Ecto neural progenitor cell (in vitro differentiated cells): ENCODE results near the gene TMEM254.
"Not testable (repeated sequence)": the region's sequence is repeated elsewhere in the genome, so short reads cannot be mapped to it uniquely, and the experiment has no call there.

ENCODE experiments used
- DNase-seq: peaks from one replicate; pipeline ENCODE4 v3.0.0-alpha.2; 2018; ENCODE audit warnings: low spot score

TMEM254 gene

DNA sequence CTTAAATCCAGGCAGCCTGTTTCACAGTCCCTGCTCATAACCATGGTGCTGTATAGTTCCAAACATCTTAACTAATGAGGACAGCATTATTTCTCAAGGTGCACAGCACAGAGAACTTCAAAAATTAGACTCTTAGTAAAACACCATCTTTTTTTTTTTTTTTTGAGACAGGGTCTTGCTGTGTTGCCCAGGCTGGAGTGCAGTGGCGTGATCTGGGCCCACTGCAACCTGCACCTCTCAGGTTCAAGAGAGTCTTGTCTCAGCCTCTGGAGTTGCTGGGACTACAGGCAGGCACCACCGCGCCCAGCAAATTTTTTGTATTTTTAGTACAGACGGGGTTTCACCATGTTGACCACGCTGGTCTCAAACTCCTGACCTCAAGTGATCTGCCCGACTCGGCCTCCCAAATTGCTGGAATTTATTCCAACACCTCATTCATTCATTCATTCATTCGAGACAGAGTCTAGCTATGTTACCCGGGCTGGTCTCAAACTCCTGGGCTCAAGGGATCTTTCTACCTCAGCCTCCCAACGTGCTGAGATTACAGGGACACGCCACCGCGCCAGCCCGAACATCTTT lies 507 bp upstream of the TMEM254 start:
- no peak for DNase-seq

GRCh38 chr10:80079312-80079719 lies 851 bp downstream of the TMEM254 start:
- DNase-seq, result no peak

DNA sequence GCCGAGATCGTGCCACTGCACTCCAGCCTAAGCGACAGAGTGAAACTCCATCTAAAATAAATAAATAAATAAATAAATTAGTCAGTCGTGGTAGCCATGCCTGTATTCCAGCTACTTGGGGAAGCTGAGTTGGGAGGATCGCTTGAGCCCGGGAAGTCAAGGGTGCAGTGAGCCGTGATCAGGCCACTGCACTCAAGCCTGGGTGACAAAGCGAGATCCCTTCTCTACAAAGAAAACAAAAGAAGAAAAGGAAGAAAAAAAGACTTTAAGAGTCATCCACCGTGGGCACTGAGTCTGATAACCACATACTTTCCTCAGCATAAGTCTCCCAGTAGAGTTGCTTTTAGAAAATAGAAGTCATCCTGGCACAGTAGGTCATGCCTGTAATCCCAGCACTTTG lies 2.6 kb downstream of the TMEM254 start:
- no peak for DNase-seq

GRCh38 chr10:80081801-80082750 lies 3.6 kb downstream of the TMEM254 start:
- DNase-seq, result no peak

- DNase-seq, result no peak
These were observed 11.7 kb downstream of the TMEM254 start for GRCh38 chr10:80090121-80090520.

DNA sequence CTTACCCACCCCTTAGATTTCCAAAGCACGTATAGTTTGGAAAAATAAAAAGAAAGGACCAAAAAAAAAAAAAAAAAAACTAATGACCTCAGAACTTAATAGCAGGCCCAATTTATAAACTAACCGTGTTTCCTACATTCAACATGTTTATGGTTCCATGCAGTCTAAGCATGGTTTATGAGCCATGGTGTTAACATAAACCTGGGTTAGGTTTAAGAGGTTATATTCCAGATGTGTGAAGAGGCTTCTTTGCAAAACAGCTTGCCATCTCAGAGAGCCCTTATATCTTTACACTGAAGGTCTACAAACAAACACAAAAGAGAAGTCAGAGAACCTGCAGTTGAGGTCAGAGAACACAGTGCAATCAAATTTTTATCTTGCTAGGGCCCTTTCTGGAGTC lies 15.8 kb downstream of the TMEM254 start:
- no peak for DNase-seq

GRCh38 chr10:80098272-80098671 lies 19.8 kb downstream of the TMEM254 start:
- DNase-seq, result not testable (repeated sequence)

- DNase-seq, result not testable (repeated sequence)
These were observed 20.8 kb downstream of the TMEM254 start for GRCh38 chr10:80099295-80099694.

DNA sequence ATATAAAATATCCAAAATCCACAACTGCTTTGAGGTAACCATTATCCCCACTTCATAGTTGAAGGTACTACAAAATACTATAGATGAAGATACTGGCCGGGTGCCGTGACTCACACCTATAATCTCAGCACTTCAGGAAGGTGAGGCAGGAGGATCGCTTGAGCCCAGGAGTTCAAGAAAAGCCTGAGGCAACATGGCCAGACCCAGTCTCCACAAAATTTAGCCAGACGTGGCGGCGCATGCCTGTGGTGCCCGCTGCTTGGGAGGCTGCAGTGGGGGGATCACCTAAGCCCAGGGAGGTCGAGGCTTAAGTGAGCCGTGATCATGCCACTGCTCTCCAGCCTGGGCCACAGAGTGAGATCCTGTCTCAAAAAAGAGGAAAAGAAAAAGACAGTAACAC lies 21.7 kb downstream of the TMEM254 start:
- DNase-seq, result no peak

DNA sequence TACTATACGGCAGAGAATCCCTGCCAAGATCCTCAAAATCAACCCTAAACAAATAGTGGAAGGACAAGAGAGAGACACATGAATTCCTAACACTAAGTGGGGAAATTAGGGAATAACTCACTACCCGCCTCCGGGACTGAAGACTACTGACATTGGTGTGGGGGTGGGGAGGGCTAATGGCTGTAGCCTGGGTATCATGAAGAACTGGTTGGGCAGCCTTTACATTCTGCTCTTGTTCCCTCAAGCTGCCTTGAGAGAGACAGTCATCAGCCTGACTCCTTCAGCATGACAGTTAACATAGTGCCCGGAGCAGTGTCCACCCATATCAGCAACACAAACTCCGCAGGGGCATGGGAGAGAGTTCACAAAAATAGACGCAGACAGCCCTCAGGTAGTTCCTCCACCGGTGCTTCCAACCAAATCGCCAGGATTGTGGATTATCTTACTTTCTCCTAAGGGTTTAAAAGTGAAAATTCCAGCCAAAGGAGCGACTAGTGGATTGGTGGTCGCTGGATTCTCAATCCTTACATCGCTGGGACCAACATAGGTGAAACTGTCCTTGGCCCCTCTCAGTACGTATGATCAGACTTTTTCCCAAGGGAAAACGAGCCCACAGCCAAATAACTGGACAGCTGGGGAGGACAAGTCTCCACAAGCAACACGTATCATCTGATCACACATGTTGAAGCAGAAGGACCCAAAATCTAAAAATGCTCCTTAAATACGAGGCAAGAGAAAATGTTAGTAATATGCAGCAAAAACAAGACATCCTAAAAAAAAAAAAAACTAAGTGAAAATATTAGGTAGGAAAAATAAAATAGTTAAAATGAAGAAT lies 22.6 kb downstream of the TMEM254 start:
- DNase-seq, result no peak

DNA sequence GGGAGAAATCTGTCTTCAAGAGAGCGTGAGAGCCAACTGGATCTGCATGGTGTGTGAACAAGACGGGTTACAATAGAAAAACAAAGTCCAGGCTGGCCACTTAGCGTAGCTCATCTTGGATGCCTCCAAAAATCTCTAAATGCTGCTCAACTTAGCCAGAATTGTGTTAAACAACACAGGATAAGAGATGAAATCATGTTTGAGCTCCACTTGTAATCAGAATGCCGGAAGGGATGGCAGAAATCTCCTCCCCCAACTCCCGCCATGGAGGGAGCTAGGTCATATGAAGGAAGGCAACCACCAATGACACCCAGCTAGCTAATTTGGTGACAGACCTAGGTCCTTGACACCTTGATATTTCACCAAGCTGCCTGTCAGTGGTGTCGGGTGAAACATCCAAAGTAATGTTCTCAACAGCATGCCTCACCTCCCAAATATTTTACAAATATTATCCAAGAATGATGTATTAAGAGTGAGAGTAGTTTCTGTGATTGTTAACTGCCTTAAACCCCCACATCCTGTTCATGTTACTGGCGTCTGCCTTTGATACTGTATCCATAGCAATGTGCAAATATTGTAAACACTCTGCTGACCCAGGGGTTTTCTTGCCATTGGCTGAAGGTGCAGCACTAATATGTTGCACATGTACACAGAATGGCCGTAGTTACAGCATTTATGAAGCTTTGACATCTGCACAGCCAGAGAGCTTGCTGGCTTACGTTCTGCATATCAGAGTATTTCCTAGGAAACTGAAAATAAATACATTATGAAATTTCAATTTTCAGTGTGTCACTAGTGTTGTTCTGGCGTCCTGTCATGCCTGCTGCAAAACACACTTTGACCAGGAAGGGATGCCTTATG lies 25.8 kb downstream of the TMEM254 start:
- no peak for DNase-seq

DNA sequence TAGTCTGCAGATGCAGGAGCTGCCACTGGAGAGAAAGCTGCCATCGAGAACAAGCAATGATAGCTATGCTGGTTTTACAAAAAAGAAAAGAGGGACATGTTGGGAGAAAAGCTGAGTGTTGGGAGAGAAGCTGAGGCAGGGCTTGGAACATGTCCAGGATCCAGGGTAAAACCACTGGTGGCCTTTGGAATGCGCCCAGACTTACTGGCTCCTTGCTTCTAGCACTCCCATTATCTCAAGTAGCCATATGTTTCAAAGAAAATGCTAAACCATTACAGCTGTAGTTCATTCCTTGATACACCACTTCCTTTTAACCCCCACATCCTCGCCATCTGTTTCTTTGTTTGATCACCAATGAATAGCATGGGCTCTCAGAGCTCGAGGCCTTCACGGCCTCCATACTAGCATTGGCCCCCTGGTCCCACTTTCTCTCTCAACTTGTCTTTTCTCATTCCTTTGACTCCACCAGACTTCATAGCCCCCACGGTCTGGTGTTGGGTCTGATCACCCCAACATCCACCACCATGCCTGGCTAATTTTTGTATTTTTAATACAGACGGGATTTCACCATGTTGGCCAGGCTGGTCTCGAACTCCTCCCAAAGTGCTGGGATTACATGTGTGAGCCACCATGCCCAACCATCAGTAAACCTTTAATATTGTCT lies 30.2 kb downstream of the TMEM254 start:
- DNase-seq, result no peak

DNA sequence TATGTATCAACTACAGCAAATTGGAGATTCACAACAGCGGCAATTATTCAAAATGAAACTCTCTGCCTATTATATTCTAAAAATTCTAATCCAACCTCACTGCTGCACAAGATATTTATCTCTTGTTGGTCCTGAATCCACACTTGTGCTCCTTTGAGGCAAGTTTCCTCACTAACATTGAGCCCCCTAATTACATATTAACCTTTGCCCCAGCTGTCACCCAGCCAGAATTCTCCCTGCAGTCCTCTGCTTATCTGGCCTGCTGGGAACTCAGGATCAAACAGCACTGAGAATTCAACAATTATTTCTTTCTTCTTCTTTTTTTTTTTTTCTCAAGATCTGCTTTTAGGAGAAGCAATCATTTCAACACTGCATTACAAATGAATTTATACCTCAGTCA lies 32.5 kb downstream of the TMEM254 start:
- no peak for DNase-seq

DNA sequence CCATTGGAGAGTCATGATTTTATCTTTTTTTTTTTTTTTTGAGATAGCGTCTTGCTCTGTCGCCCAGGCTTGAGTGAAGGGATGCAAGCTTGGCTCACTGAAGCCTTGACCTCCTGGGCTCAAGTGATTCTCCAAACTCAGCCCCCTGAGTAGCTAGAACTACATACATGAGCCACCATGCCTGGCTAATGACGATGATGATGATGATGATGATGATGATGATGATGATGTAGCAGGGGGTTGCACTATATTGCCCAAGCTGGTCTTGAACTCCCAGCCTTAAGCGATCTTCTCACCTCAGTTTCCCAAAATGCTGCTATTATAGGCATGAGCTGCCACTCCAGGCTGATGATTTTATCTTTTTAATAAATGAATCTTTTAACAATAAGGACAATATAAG lies 40.2 kb downstream of the TMEM254 start:
- DNase-seq, result no peak

- no peak for DNase-seq
These were observed 43.7 kb downstream of the TMEM254 start for GRCh38 chr10:80122110-80122710.

DNA sequence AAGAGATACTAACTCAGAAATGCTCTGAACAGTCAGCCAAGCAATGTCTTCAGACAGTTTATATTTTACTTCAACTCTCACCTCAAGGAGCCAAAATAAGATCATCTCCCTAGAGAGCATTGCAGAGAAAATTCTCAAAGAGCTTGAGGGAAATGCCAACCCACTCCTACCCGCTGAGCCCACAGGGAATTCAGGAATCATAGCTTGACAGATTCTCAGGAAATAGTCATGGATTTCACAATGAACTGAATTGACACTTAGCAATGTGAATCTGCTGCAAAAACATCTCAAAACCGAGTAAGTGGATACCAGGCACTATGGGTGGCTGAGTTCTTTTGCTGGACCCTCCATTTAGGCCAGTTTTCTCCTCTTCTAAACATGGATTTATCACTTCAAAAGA lies 44.3 kb downstream of the TMEM254 start:
- DNase-seq, result no peak

DNA sequence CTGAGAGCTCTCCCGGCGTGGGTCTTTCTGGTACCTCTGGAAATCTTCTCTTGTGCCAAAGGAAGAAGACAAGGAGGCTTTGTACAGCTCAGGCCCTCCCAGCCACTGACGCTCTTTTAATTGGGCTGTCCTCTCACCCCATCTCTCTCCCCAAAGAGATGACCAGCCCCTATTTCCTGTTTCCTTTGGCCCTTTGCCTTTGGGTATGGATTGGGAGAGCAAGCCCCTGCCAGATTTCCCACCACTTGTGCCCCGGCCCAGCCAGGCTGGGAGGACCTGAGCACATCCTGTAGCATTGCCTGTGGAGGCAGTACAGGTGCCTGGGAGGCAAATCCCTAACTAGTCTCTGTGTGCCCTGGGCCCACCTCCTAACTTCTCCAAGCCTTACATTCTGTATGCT lies 48.4 kb downstream of the TMEM254 start:
- DNase-seq, result no peak

- DNase-seq, result no peak
These were observed 53.0 kb downstream of the TMEM254 start for GRCh38 chr10:80131499-80131901.

- DNase-seq, result peak; percentile 74
These were observed 54.1 kb downstream of the TMEM254 start, which contains the start of gene PLAC9 for GRCh38 chr10:80132299-80133139. Gene PLAC9, plus strand, starts transcription at chr10:80132730. Its CDS starts 33 bp downstream, at chr10:80132763.

- DNase-seq, result no peak
These were observed 54.7 kb downstream of the TMEM254 start for GRCh38 chr10:80133206-80133605.
